Peyer's patch (tissue), 4 donors: ENCODE results near the gene GTF2F2.

Experiments
- POLR2A ChIP-seq, 2 donors: fragments of 450-650 bp; IDR thresholded peaks; one replicate each; pipeline ENCODE4 v1.5.1; 2017; ENCODE audit warnings: antibody characterized with exemption in 2 of 2, mild to moderate bottlenecking in 2 of 2, moderate library complexity in 2 of 2
- TF ChIP-seq, protein P1 (sequence below), 6 experiments: fragments of 450-650 bp in 4 of 6; fragments of 200-600 bp in 2 of 6; sonication (generic) in 1 of 6; IDR thresholded peaks; one replicate each; pipeline ENCODE4 v1.5.1; 2017 to 2019; ENCODE audit warnings: antibody characterized with exemption in 6 of 6, mild to moderate bottlenecking in 3 of 6, moderate library complexity in 1 of 6

DNA sequence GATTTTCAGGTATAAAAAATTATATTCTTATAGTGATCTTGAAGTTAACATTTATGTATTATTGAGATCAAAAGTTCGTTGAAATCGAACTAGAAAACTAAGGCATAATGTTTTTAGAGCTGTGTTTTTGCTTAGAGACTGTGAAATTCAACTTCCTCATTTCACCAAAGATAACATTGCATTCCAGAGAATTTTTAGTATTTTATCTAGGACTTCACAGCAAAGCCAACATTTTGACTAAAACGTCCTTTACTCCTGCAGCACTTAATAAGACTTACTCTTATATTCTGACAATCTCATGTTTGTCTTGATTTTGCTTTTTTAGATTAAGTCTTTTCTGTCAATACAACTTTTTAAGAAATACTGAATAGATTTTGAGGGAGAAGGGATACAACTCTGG, 75.8 kb downstream of the GTF2F2 start:
- TF ChIP-seq, protein P1, sequence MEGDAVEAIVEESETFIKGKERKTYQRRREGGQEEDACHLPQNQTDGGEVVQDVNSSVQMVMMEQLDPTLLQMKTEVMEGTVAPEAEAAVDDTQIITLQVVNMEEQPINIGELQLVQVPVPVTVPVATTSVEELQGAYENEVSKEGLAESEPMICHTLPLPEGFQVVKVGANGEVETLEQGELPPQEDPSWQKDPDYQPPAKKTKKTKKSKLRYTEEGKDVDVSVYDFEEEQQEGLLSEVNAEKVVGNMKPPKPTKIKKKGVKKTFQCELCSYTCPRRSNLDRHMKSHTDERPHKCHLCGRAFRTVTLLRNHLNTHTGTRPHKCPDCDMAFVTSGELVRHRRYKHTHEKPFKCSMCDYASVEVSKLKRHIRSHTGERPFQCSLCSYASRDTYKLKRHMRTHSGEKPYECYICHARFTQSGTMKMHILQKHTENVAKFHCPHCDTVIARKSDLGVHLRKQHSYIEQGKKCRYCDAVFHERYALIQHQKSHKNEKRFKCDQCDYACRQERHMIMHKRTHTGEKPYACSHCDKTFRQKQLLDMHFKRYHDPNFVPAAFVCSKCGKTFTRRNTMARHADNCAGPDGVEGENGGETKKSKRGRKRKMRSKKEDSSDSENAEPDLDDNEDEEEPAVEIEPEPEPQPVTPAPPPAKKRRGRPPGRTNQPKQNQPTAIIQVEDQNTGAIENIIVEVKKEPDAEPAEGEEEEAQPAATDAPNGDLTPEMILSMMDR (IDR thresholded peaks at IDR 0.05) = no peak
- TF ChIP-seq POLR2A (IDR thresholded peaks at IDR 0.05) = no peak
